Neural progenitor cell (in vitro differentiated cells): Measurements from ENCODE around the gene MTHFR.

Experiments used
- CTCF ChIP-seq: fragments of 200-600 bp; sonication (generic); IDR thresholded peaks from 2 replicates; pipeline ENCODE4 v1.5.1; 2017; ENCODE audit warnings: antibody characterized with exemption, mild to moderate bottlenecking
- EZH2 ChIP-seq: fragments of 200-600 bp; sonication (generic); IDR thresholded peaks from 2 replicates; pipeline ENCODE4 v1.6.1; 2017; ENCODE audit warnings: antibody characterized with exemption, mild to moderate bottlenecking, moderate library complexity

GRCh38 chr1:11784256-11784992 is 21.3 kb downstream of the MTHFR start:
- TF ChIP-seq CTCF (no peak), EZH2 (no peak)
